ENCODE results near the gene CFC1.
"Not testable (repeated sequence)": the region's sequence is repeated elsewhere in the genome, so short reads cannot be mapped to it uniquely, and the experiment has no call there.

The CFC1 gene

GRCh38 chr2:130599393-130599792 is at the start of gene CFC1:
TSS of gene CFC1 (minus strand) at chr2:130599575. CDS start at chr2:130599287, 288 bp downstream.
- DNase-seq (ENCODE audit: low spot score), result not testable (repeated sequence)

DNA sequence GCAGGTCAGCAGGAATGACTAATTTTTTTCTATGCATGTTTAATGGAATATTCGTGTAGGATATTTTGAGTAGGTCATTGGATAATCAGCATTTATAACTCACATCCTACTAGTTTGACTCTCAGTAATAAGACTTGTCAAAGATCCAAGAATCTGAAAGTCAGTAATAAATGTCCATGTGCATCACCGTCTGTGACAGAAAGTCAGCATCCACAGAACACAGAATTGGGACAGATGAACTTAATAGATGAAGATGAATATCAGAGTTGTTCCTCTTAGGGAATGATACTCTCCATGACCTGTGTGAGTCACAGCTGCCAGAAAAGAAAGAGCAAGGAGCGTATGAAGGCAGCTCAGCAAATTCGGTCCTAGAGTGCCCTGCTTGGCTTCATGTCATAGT is 42.3 kb upstream of the CFC1 start:
- not testable (repeated sequence) for DNase-seq (ENCODE audit: low spot score)

- not testable (repeated sequence) for DNase-seq (ENCODE audit: low spot score)
These were observed 39.6 kb upstream of the CFC1 start for GRCh38 chr2:130638973-130639372.

- not testable (repeated sequence) for DNase-seq (ENCODE audit: low spot score)
These were observed 29.6 kb upstream of the CFC1 start for GRCh38 chr2:130628784-130629475.

DNA sequence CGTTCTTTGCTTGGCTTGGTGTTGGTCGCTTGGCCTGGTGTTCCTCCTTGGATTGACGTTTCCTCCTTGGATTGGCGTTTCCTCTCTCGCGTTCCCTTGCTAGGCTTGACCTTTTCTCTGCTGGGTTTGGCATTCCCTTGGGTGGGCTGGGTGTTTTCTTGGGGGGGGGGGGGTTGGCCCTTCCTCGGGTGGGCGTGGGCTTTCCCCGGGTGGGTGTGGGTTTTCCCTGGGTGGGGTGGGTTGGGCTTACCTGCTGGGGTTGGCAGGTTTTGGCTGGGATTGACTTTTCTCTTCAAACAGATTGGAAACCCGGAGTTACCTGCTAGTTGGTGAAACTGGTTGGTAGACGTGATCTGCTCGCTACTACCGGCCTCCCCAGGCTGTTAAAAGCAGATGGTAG is 11.8 kb upstream of the CFC1 start, which contains the start of gene POTEJ:
POTEJ (plus strand) TSS at position 301 of the 400 bp plus-strand sequence; CDS start at position 394, 93 bp downstream.
- not testable (repeated sequence) for DNase-seq (ENCODE audit: low spot score)

DNA sequence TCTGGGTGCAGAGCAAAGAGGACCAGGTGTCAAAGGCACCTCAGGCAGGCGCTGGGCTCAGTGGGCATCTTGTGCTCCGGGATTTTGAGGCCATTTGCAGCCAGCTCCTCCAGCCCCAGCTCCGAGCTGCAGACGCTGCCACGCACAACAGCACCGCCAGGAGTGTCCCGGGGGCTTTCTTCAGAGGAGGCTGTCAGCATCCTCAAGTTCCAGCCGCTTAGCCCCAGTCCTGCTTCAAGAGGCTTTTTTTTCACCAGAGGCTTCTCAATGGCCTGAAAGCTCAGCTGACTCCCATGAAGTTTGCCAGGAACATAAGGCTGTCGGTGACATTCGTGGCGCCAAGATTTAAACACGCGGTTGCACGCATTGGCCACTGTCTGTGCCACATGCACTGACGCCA is 11.1 kb upstream of the CFC1 start:
- not testable (repeated sequence) for DNase-seq (ENCODE audit: low spot score)

DNA sequence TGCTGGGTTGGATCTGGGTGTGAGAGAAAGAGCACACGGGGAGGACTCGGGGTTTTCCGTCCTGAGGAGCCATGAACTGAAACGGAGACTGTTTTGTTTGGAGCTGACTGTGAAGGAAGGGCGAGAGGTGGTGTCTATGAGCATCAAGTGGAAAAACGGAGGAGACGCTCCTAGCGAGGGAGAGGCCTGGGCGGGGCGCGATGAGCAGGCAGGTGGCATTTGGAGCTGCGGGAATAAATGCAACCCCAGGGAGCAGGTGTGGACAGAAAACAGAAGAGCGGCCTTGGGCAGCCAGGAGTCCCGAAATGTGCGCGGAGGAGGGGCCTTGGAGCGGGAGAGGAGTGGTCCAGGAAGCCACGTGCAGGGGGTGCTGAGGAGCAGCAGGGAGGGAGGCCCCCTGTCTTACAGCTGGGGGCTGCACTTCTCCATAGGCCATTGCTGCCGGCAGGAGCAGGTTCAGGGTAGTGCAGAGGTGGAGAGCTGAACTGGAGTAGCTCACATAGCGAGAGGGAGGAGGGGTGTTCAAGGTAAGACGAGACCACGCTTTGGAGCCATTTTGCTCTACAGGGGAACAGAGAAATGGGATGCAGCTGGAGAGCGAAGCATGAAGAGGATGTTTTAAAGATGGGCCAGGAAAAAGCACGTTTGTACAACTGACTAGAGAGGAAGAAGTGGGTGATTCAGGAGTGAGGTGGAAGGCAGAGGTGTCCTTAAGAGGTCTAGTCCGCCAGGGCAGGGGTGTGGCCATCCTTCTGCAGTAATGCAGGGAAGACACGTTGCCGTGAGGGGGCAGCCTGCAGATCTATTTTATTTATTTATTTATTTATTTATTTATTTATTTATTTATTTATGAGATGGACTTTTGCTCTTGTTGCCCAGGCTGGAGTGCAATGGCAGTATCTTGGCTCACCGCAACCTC is 9.9 kb upstream of the CFC1 start:
- DNase-seq (ENCODE audit: low spot score), result not testable (repeated sequence)

GRCh38 chr2:130608276-130609001 is 9.1 kb upstream of the CFC1 start:
- DNase-seq (ENCODE audit: low spot score), result not testable (repeated sequence)

GRCh38 chr2:130601648-130602302 is 2.4 kb upstream of the CFC1 start:
- DNase-seq (ENCODE audit: low spot score), result not testable (repeated sequence)

- DNase-seq (ENCODE audit: low spot score), result not testable (repeated sequence)
These were observed 551 bp upstream of the CFC1 start for GRCh38 chr2:130599926-130600325.

- not testable (repeated sequence) for DNase-seq (ENCODE audit: low spot score)
These were observed 912 bp downstream of the CFC1 start for GRCh38 chr2:130598463-130598862.

GRCh38 chr2:130597994-130598393 is 1.4 kb downstream of the CFC1 start:
- DNase-seq (ENCODE audit: low spot score), result not testable (repeated sequence)

GRCh38 chr2:130596757-130597156 is 2.6 kb downstream of the CFC1 start:
- DNase-seq (ENCODE audit: low spot score), result not testable (repeated sequence)

- DNase-seq (ENCODE audit: low spot score), result not testable (repeated sequence)
These were observed 5.4 kb downstream of the CFC1 start for GRCh38 chr2:130594011-130594410.

DNA sequence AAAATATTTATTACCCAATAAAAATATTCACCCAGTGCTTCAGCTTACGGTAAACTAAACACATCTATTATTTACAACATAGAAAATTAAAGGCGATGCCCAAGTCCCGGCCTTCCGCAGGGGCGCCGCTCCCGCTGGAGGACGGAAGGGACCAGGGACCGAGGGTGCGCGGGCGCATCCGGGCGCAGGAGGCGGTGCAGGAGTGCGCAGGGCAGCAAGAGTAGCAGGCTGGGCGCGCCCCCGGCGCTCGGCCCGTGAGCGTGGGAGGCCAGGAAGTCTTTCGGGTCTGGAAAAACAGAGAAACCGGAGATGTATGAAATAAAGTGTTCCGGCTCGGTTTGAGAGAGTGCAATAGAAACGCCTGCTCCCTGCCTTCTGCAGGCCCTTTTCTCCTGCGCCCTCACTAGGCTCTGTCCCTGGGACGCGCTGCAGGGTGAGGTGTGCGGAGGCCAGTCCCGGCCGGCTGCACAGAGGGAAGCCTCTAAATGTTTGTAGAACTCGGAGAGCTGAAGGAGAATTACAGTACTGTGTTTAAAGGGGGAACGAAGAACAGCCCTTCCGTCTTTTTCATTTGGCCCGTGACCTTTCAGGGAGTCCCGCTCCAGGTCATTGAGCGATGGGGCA is 6.5 kb downstream of the CFC1 start:
- DNase-seq (ENCODE audit: low spot score), result not testable (repeated sequence)

DNA sequence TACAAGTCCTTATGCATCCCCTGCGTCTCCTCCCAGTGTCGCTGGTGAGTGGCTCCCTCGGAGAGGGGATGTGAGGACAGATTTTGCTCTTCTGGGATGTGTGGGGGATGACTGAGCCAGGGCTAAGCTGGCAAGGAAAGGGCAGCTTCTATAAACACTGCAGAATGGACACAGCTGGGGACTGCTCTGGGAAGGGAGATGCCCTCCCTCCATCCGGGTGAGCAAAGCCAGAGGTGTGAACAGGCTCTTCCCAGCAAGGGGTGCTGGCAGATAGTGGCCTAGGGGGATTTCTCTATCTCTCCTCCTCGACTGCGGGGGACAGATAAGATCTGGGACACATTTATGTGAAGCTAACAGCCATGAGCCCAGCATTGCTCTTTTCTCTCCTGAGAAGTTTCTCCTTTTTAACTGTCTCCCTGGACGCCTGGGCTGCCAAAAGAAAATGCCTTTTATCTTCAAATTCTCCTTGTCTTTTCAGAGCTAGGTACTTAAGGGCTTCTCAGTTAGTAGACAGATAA is 8.5 kb downstream of the CFC1 start:
- DNase-seq (ENCODE audit: low spot score), result not testable (repeated sequence)

- DNase-seq (ENCODE audit: low spot score), result not testable (repeated sequence)
These were observed 9.1 kb downstream of the CFC1 start for GRCh38 chr2:130590170-130590841.

- peak; percentile 34 for DNase-seq (ENCODE audit: low spot score)
These were observed 10.5 kb downstream of the CFC1 start for GRCh38 chr2:130588688-130589458.

GRCh38 chr2:130584726-130585125 is 14.6 kb downstream of the CFC1 start:
- DNase-seq (ENCODE audit: low spot score), result not testable (repeated sequence)

Data from activated CD4-positive, alpha-beta T cell treated with anti-CD3 and anti-CD28 coated beads, Interleukin-2, Interleukin-4, amounts not matched to agents 100 ng/mL and 50 ng/mL, durations not matched to agents 16 hours and 8 hours (primary cell).